LHCN-M2 (cell line): ENCODE results near the gene NMRK1. TPM values are rescaled to one million over a fixed set of nuclear protein-coding genes. Genes with fewer than 3 reads are reported as not detected.

Experiments used
- DNase-seq: peaks from one replicate; pipeline ENCODE4 v3.0.0-alpha.2; 2012; ENCODE audit warnings: low read depth
- total RNA-seq: library from RNA; depleted of rRNA; stranded (reverse); fragments of >200 nt; gene quantifications from 2 replicates; pipeline ENCODE4 v1.2.3, GENCODE V29; 2014

NMRK1 gene
- total RNA-seq, 1 experiment from 2014 or later, result 31.6 TPM

GRCh38 chr9:75063556-75064305 is 24.2 kb downstream of the NMRK1 start:
- peak; percentile 63 for DNase-seq

- no peak for DNase-seq
Measured at GRCh38 chr9:75061169-75061568, 26.8 kb downstream of the NMRK1 start.

DNA sequence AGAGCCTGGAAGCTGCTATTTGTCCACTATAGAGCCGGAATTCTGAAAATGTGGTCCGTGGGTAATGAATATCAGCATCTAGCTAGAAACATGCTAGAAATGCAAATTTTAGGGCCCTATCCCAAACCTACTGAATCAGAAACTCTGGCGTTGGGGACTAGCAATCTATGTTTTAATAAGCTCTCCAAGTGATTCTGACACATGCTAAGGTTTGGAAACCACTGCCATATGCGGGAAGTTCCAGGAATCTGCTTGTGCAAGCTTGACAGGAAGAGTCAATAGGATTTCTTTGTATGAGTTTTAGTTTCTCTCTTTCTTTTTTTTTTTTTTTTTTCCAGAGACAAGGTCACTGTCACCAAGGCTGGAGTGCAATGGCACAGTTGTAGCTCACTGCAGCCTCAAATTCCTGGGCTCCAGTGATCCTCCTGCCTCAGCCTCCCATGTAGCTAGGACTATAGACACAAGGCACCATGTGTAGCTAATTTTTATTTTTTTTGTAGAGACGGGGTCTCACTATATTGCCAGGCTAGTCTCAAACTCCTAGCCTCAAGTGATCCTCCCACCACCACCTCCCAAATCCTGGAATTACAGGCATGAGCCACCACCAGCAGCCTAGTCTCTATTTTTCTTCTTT is 33.5 kb downstream of the NMRK1 start:
- DNase-seq, result no peak

DNA sequence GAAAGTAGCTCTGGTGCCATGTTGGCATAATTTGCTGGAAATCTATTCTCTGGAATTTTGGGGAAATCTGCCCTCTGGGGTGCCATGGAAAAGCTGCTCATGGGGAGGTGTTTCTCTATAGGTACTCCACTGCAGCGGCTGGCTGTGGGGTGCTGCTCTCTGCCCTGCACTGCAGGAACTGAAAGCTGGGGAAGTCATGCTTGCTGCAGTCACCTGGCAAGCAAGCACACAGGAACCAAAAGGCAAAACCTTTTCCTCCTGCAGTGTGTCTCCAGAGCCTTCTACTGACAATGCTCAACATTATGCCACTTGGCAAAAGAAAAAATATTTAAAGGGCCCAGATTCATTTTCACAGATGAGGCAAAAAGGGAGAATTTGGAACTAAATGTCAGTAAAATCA is 34.1 kb downstream of the NMRK1 start:
- DNase-seq, result no peak

DNA sequence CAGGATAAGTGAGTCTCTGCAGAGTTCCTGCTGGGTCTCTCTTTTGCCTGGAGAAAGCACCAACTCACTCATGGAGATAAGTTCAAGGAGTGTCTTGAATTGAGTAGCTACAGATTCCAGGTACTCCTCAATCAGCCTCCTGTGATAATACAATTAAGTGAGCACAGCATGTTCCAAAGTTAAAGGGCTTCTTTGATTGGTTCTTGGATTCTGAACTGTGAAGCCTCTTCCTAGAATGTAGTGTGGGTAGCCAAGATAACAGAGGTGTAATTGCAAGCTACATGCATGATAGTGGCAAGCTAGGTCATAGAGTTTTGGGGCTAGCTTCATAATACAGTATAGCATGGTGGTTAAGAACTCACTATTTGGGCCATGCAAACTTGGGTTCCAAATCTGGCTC is 36.7 kb downstream of the NMRK1 start:
- DNase-seq, result no peak

DNA sequence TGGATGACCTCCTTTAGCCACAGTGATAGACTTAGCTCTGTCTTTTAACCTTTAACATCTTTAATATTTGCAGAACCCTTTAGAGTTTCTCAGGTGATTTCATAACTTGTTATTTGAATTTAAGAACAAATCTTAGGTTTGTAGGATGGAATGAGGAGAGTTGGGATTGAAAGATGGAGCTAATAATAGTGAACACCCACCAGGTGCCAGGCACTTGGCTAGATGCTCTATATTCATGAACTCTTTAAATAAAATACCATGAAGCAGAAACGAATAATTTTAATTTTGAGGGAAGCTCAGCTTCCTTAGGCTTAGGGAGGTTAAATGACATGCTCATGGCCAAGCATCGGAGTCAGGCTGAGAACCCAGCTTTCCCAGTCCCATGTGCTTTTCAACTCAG is 40.4 kb downstream of the NMRK1 start:
- no peak for DNase-seq

- DNase-seq, result no peak
Measured at GRCh38 chr9:75046725-75047345, 41.1 kb downstream of the NMRK1 start.

DNA sequence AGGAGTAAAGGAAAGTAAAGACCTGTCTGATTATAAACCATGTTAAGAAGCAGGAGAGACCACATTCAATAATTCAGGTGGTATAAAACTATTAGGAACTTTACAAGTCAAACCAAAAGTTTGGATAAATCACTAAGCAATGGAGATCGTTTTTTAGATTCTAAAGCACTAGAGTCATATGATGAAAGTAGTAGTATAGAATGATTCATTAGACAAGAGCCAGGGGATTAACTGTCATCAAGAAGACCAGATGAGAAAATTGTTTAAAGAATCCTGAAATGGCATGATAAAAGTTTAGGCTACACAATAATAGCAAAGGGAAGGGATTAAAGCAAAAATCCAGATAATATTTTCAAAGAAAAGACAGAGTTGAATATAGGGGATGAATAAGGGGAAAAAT is 46.9 kb downstream of the NMRK1 start:
- no peak for DNase-seq

- DNase-seq, result no peak
Measured at GRCh38 chr9:75039801-75040200, 48.2 kb downstream of the NMRK1 start.

- peak; percentile 57 for DNase-seq
Measured at GRCh38 chr9:75039009-75039408, 48.9 kb downstream of the NMRK1 start.

- DNase-seq, result no peak
Measured at GRCh38 chr9:75036793-75037192, 51.2 kb downstream of the NMRK1 start.

DNA sequence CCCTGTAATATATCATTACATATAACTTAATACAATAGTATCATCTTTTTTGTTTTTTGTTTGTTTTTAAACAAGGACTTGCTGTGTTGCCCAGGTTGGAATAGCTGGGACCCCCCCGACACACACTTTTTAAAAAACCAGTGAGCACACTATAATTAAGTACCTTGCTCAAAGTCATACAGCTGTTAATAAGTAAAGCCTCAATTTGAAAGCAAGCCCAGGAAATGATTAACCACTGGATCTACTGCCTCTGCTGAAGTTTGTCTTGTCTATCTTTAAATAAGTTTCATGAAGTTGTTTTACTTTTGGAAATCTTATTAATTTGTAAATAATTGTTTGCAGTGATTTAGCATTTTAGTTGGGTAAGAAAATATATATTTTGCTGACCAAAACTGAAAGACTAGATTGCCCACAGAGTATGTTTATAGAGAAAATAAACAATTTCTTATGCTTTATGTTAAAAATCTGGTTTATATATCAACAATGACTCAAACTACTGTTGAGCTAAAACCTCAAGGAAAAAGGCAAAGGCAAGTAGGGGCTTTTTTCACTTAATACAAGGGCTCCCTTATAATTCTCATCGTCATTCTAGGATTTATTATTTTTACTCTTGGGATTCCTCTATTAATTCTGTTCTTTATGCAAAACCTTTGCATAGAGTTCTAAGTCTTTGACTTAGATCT is 54.0 kb downstream of the NMRK1 start:
- DNase-seq, result no peak

GRCh38 chr9:75027187-75028107 is 60.5 kb downstream of the NMRK1 start:
- DNase-seq, result peak; percentile 50

- DNase-seq, result no peak
Measured at GRCh38 chr9:75023846-75024245, 64.1 kb downstream of the NMRK1 start.

DNA sequence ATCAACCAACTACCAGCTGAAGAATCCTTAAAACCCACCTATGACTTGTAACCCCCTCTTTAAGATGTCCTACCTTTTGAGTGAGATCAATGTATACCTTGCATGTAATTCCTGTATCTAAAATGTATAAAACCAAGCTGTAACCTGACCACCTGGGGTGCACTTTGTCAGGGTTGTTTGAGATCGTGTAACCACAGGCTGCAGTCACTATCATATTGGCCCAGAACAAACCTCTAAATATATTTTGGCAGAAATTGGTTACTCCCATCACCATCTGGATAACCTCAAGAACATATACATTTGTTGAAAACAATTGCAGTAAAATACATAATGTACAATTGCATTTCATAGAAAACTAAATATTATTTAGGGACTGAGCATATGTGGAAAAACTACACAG is 68.3 kb downstream of the NMRK1 start:
- no peak for DNase-seq

GRCh38 chr9:75019022-75019421 is 68.9 kb downstream of the NMRK1 start:
- no peak for DNase-seq

- DNase-seq, result no peak
Measured at GRCh38 chr9:75017378-75017777, 70.6 kb downstream of the NMRK1 start.

DNA sequence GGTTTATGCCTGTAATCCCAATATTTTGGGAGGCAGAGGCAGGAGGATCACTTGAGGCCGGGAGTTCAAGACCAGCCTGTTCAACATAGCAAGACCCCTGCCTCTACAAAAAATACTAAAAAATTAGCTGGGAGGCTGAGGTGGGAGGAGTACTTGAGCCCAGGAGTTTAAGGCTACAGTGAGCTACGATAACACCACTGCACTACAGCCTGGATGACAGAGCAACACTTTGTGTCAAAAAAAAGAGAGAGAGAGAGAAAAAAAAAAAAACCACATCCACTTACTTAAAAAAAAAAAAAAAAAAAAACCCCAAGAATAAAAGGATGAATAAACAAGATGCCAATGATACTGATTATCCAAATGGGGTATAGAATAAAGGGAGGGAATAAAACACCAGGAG is 74.2 kb downstream of the NMRK1 start:
- no peak for DNase-seq
